Measurements from ENCODE around the gene DLGAP4. TPM values are rescaled to one million over a fixed set of nuclear protein-coding genes. Genes with fewer than 3 reads are reported as not detected.

Gene DLGAP4
- total and polyA plus RNA-seq, 2 of the 8 experiments (the other 6 are each of a cell fraction or from before 2014, with no cell fraction given) = 41.2 to 57.2 TPM

- H4K91ac ChIP-seq (replicated peaks; ENCODE audit: insufficient read length, low read length) = no peak overlapping the region
- H4K5ac ChIP-seq (ENCODE audit: insufficient read length, low read depth, low read length) = no peak overlapping the region
- no peak overlapping the region for H2BK120ac ChIP-seq (replicated peaks; ENCODE audit: low read depth, low read length)
- H3K4ac ChIP-seq (replicated peaks; ENCODE audit: insufficient read length, low read depth, low read length) = no peak overlapping the region
- H3K4me2 ChIP-seq (ENCODE audit: insufficient read depth in 1 of 2, low read depth in 2 of 2, low read length in 2 of 2) = no peak overlapping the region
- no peak overlapping the region for H2AK5ac ChIP-seq (ENCODE audit: low read depth, low read length)
- no peak overlapping the region for H2BK5ac ChIP-seq (ENCODE audit: low read depth, low read length)
- no peaks in the 10 kb centered on the region for H3K27me3 ChIP-seq (replicated peaks in 1 of 4; ENCODE audit: control insufficient read depth in 3 of 4, extremely low read depth in 1 of 4, insufficient read depth in 3 of 4, low read length in 3 of 4)
- H2BK15ac ChIP-seq (ENCODE audit: low read length) = no peak overlapping the region
- no peak overlapping the region for H3K18ac ChIP-seq (ENCODE audit: extremely low read depth, low read length)
- H3K14ac ChIP-seq (ENCODE audit: insufficient read length) = no peak overlapping the region
- H3K9me3 ChIP-seq (ENCODE audit: insufficient read depth in 2 of 2, low read depth in 1 of 2, low read length in 1 of 2) = no peaks in the 10 kb centered on the region
- ChIA-PET POLR2A (ENCODE audit: partially characterized antibody) (no interaction called here), CTCF (ENCODE audit: partially characterized antibody) (interaction anchor here (0.8 kb wide), 1 partner anchor 43 kb away, joined by 3 read pairs; no protein-coding TSS in a partner anchor)
- no peak overlapping the region for H3K56ac ChIP-seq (replicated peaks; ENCODE audit: insufficient read length, low read depth, low read length)
- H3K79me2 ChIP-seq (ENCODE audit: control insufficient read depth in 1 of 2, insufficient read depth in 2 of 2, low read length in 2 of 2) = no peaks in the 10 kb centered on the region
- no peak for FAIRE-seq
- H3K27ac ChIP-seq (ENCODE audit: low read depth, low read length) = no peak overlapping the region
- no peak overlapping the region for H3K9ac ChIP-seq (replicated peaks in 1 of 4; ENCODE audit: extremely low read depth in 1 of 4, low read depth in 3 of 4, low read length in 3 of 4)
- H4K8ac ChIP-seq (ENCODE audit: extremely low read depth, insufficient read depth, low read length) = no peak overlapping the region
- no peaks in the 10 kb centered on the region for H3K36me3 ChIP-seq (ENCODE audit: control insufficient read depth in 2 of 4, insufficient read depth in 4 of 4, low read length in 3 of 4)
- H4K20me1 ChIP-seq (replicated peaks in 1 of 2; ENCODE audit: control insufficient read depth in 1 of 2, insufficient read depth in 2 of 2, low read length in 2 of 2) = peaks cover 0 to 4% of the 10 kb centered on the region in 2 experiments
- no peak for DNase-seq (ENCODE audit: low read depth in 1 of 2, low spot score in 2 of 2)
- no peak overlapping the region for H3K23ac ChIP-seq (ENCODE audit: insufficient read length)
- 0 out of 2 replicates have a peak, but pooled peaks cover 2% of the 10 kb centered on the region for H3K79me1 ChIP-seq (ENCODE audit: low read depth, low read length)
- no peak overlapping the region for H3K4me3 ChIP-seq (ENCODE audit: extremely low read depth in 1 of 4, insufficient read depth in 2 of 4, low read depth in 3 of 4, low read length in 4 of 4)
- peaks cover 5% of the 10 kb centered on the region; the same call in 1 of the 2 replicates for H3K23me2 ChIP-seq (ENCODE audit: low read depth, low read length)
- no peak overlapping the region for H2AFZ ChIP-seq (ENCODE audit: low read length)
- no peak overlapping the region for H2BK12ac ChIP-seq (ENCODE audit: low read depth, low read length)
- H2BK20ac ChIP-seq (ENCODE audit: low read length) = no peak overlapping the region
- 82% methylated on average over 3 of the region's 3 CpGs; no CpG with 5 or more reads in 1 of the 2 experiments for WGBS, 2 experiments (ENCODE audit: extremely low coverage in 1 of 2, insufficient coverage in 1 of 2, insufficient read length in 1 of 2, insufficient replicate concordance in 2 of 2, low coverage in 1 of 2, low lambda C conversion rate in 2 of 2, missing lambda C conversion rate in 1 of 2)
- peaks cover 0 to 14% (median 9%) of the 10 kb centered on the region in 4 experiments; a peak in 6 of 7 replicates for H3K4me1 ChIP-seq (replicated peaks in 1 of 4; ENCODE audit: control insufficient read depth in 3 of 4, insufficient read depth in 4 of 4, low read length in 3 of 4)
- no peak for TF ChIP-seq USF2 (IDR thresholded peaks at IDR 0.05; ENCODE audit: low read length)
These were observed 86.8 kb downstream of the DLGAP4 start for GRCh38 chr20:36392989-36393388.

Data from H1 (cell line).